HG03575 (cell line): ENCODE data around the gene ZKSCAN7.
"Not testable (repeated sequence)": the region's sequence is repeated elsewhere in the genome, so short reads cannot be mapped to it uniquely, and the experiment has no call there.

Experiments
- ATAC-seq: cut with Tn5 transposase; IDR thresholded peaks from one replicate; pipeline ENCODE4 v1.9.1; 2021; ENCODE audit not compliant: unreplicated experiment, insufficient number of reproducible peaks, low FRiP score; ENCODE audit errors: extremely low read depth

Gene ZKSCAN7

DNA sequence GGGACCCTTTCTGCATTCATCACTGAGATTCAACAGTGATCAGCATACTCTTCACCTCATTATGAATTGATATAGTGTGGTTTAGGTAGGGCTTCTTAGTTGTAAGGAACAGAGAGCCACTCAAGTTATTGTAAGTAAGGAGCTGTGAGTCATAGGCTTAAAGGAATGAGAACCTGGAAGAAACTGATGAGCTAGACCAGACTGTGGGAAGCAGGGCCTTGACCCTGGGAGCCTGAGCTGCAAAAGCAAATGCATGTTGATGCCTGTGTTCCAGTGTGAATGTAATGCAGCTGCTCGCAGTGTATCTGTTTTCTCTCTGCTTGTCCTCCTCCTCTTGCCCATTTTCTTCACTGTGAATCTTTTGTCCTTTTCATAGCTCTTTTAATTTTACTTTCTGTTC is 13.6 kb downstream of the ZKSCAN7 start:
- ATAC-seq = no peak

GRCh38 chr3:44571024-44571423 is 16.0 kb downstream of the ZKSCAN7 start:
- no peak for ATAC-seq

- ATAC-seq = no peak
Measured at GRCh38 chr3:44576613-44577012, 21.6 kb downstream of the ZKSCAN7 start.

DNA sequence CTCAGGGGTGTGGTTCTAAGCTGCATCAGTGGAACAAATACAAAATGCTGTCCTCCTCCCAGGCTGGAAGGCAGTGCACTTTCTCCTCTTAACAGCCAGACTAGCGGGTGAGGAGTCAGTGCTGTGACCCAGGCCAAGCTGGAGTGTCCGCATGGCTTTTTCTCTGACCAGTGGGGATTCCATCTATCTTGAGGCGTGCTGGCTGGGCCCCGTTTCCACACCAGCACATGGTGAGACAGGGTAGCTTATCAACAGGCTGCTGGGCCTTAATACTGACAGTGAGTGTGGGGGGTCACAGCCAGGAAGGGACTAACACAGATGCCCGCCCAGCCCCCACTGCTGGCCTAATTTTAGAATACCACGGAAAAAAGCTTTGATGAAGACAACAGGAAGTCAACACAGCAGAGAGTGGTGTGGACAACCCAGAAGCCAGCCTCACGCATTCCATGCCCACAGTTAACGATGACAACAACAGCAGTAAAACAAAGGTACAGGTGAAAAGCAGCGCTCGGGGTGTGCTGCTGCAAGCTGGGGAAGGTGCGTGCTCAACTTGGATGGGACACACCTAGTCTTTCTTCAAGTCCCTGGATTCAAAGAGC is 22.5 kb downstream of the ZKSCAN7 start:
- not testable (repeated sequence) for ATAC-seq

DNA sequence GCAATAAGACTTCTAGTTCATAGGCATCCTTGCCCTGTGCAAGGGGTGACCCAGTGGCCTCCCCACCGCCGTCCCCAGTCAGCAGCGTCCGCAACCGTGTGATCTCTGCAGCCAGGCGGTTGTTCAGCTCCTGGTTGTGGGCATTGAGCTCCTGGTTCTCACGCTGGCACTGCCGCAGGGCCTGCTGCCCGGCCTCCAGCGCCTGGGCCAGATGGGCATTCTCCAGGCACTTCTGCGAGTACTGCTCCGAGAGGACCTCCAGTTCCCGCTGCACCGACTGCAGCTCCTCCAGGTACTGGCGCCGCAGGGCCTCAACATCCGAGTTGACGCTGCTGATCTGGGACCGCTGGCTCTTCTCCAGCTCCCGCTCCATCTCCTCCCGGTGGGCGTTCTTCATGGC is 23.3 kb downstream of the ZKSCAN7 start:
- not testable (repeated sequence) for ATAC-seq

DNA sequence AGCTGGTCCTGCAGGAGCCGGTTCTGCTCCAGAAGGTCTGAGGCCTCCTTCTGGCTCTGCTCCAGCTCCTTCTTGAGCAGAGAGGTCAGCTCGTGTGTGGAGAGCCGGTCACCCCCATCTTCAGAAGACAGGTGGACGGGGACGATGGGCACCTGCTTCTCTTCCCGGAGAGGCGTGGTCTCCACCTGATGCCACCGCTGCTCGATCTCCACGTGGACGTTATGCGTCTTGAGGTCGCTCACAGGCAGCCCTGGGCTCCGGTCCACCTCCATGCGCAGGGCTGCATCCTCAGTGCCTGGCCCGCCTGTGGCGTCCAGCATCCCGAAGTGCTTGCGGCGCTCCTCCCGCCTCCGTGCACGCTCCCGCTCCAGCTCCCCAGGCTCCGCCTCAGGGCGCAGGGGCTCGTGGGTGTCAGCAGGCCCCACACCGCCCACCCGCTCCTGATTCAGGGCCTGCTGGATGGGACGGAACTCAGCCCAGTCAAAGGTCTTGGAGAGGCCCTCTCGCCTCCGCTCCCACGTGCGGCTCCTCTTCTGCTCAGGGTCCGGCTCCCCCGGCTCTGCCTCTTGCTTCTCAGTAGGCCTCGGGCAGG is 24.0 kb downstream of the ZKSCAN7 start:
- not testable (repeated sequence) for ATAC-seq

GRCh38 chr3:44579749-44580148 is 24.8 kb downstream of the ZKSCAN7 start:
- ATAC-seq = not testable (repeated sequence)

GRCh38 chr3:44580971-44581370 is 26.0 kb downstream of the ZKSCAN7 start:
- not testable (repeated sequence) for ATAC-seq

- ATAC-seq = no peak
Measured at GRCh38 chr3:44584646-44585501, 29.9 kb downstream of the ZKSCAN7 start, which contains the start of gene ZNF660. Gene ZNF660, plus strand, starts transcription at chr3:44584964. Its CDS starts 9,230 bp downstream, at chr3:44594194.

- ATAC-seq = no peak
Measured at GRCh38 chr3:44596621-44597020, 41.6 kb downstream of the ZKSCAN7 start.

- ATAC-seq = no peak
Measured at GRCh38 chr3:44601749-44602148, 46.8 kb downstream of the ZKSCAN7 start.

DNA sequence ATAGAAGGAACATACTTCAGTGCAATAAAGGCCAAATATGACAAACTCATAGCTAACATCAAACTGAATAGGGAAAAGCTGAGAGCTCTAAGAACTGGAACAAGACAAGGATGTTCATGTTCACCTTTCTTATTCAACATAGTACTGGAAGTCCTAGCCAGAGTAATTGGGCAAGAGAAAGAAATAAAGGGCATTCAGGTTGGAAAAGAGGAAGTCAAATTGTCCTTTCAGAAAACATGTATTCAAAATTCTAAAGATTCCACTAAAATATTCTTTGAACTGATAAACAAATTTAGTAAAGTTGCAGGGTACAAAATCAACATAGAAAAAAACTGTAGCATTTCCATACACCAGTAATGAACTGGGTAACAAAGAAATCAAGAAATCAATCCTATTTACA is 57.7 kb downstream of the ZKSCAN7 start:
- ATAC-seq = no peak
